PC-3 (cell line): ENCODE data around the gene FBXO17.

Source experiments
- EZH2 ChIP-seq: fragments of 300-600 bp; sonication (generic); IDR thresholded peaks from one replicate; pipeline ENCODE4 v1.6.1; 2017; ENCODE audit warnings: antibody characterized with exemption, mild to moderate bottlenecking, low read length; ENCODE audit not compliant: unreplicated experiment
- EZH2phosphoT487 ChIP-seq: fragments of 300-600 bp; sonication (generic); IDR thresholded peaks from 2 replicates; pipeline ENCODE4 v1.6.1; 2018; ENCODE audit warnings: mild to moderate bottlenecking, antibody characterized with exemption, low read length, borderline replicate concordance
- TF ChIP-seq, protein P1 (sequence below): fragments of 300-600 bp; sonication (generic); conservative IDR thresholded peaks from 2 replicates; pipeline ENCODE4 v1.5.1; 2017; ENCODE audit warnings: antibody characterized with exemption, low read depth, mild to moderate bottlenecking, low read length

DNA sequence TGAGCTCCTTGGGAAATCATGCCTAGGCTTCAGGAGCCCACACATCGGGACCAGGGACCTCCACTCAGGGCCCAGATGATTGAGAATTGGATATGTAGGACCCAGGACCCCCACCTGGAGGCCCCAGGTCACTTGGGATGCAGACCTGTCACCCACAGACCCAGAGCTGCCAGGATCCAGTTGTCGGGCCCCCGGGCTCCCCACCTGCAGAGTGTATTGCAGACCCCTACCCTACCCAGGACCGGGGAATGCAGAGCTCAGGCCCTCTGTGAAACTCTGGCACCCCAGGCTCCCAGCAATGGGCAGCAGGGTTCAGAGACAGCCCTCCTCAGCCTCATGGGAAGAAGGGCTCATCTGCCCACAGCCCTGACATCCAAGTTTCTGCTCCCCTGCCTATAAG, 69.9 kb downstream of the FBXO17 start:
- TF ChIP-seq, protein P1, sequence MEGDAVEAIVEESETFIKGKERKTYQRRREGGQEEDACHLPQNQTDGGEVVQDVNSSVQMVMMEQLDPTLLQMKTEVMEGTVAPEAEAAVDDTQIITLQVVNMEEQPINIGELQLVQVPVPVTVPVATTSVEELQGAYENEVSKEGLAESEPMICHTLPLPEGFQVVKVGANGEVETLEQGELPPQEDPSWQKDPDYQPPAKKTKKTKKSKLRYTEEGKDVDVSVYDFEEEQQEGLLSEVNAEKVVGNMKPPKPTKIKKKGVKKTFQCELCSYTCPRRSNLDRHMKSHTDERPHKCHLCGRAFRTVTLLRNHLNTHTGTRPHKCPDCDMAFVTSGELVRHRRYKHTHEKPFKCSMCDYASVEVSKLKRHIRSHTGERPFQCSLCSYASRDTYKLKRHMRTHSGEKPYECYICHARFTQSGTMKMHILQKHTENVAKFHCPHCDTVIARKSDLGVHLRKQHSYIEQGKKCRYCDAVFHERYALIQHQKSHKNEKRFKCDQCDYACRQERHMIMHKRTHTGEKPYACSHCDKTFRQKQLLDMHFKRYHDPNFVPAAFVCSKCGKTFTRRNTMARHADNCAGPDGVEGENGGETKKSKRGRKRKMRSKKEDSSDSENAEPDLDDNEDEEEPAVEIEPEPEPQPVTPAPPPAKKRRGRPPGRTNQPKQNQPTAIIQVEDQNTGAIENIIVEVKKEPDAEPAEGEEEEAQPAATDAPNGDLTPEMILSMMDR: no peak
- TF ChIP-seq EZH2 (no peak), EZH2phosphoT487 (no peak)
